ENCODE data around the gene APMAP. TPM values are rescaled to one million over a fixed set of nuclear protein-coding genes. Genes with fewer than 3 reads are reported as not detected.

Gene APMAP
- total and polyA plus RNA-seq, 10 donors, result 26.5 to 104 (median 65.3) TPM

DNA sequence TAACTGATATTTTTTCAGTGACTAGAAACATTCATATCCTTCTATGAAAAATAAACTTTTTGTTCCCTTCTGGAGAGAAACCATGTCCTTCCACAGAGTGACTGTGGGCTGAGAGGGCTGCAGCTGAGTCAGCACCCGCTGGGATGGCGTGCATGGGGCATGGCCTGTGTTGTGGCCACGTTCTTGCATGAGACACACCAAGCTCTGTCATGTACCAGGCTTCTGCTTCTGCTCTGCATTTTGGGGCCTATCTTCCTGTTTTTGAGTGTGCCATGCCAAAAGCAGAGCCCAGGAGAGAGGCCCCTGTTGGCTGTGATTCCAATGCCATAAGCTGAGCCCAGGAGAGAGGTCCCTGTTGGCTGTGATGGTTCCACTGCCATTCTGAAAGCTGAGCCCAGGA, 10.8 kb downstream of the APMAP start:
- Histone ChIP-seq H3K4me1 (peaks cover 0 to 80% (median 37%) of the 10 kb centered on the region in 6 donors), H3K27me3 (replicated peaks in 1 of 7) (no peaks in the 10 kb centered on the region), H3K4me3 (peak overlapping the region in 1 of 8 donors; percentile 33), H3K27ac (peak overlapping the region in 6 of 8 donors; percentile 45 to 97 (median 78)), H3K36me3 (peaks cover 0 to 74% (median 34%) of the 10 kb centered on the region in 6 donors), H3K9me3 (peaks cover 0 to 4% (median 2%) of the 10 kb centered on the region in 8 donors)
- 39 to 63% (median 59%) methylated on average over 3 of the region's 3 CpGs for WGBS, 5 donors
- peak; percentile 88 for DNase-seq
- intact Hi-C loops (cut with DNase I; ENCODE audit: low total_unique reads), result no loop called here
- TF ChIP-seq POLR2AphosphoS5 (IDR thresholded peaks at IDR 0.05) (peak in 2 of 3 donors; percentile 32 to 63), POLR2A (IDR thresholded peaks at IDR 0.05) (no peak)
- TF ChIP-seq, protein P1, sequence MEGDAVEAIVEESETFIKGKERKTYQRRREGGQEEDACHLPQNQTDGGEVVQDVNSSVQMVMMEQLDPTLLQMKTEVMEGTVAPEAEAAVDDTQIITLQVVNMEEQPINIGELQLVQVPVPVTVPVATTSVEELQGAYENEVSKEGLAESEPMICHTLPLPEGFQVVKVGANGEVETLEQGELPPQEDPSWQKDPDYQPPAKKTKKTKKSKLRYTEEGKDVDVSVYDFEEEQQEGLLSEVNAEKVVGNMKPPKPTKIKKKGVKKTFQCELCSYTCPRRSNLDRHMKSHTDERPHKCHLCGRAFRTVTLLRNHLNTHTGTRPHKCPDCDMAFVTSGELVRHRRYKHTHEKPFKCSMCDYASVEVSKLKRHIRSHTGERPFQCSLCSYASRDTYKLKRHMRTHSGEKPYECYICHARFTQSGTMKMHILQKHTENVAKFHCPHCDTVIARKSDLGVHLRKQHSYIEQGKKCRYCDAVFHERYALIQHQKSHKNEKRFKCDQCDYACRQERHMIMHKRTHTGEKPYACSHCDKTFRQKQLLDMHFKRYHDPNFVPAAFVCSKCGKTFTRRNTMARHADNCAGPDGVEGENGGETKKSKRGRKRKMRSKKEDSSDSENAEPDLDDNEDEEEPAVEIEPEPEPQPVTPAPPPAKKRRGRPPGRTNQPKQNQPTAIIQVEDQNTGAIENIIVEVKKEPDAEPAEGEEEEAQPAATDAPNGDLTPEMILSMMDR (IDR thresholded peaks at IDR 0.05 in 8 of 11, conservative IDR thresholded peaks at IDR 0.05 in 3 of 11), result no peak

DNA sequence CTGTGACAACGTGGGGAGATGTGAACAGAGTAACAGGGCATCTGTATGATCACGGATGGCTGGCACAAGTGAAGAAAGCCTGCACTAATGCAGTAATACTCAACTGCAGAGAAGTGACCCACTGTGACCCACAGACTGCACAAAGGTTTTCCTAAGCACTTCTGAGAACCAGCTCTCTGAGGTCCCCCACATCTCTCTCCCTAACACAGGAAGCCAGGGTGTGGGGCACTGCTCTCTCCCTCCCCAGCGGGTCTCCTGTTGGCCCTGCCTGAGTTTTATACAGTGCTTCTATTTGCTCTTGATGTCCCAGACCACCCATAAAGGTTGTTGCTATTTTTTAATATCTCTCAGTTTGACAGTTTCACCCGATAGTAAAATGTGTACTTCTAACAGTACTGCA, 11.3 kb downstream of the APMAP start:
- H3K9me3 ChIP-seq, result peaks cover 0 to 9% (median 7%) of the 10 kb centered on the region in 8 donors
- no peaks in the 10 kb centered on the region for H3K27me3 ChIP-seq (replicated peaks in 1 of 7)
- 57 to 60% (median 58%) methylated on average over 4 of the region's 4 CpGs for WGBS, 5 donors
- H3K4me1 ChIP-seq, result peaks cover 0 to 75% (median 33%) of the 10 kb centered on the region in 6 donors
- peaks cover 0 to 79% (median 39%) of the 10 kb centered on the region in 6 donors for H3K36me3 ChIP-seq
- TF ChIP-seq POLR2A (IDR thresholded peaks at IDR 0.05) (no peak), POLR2AphosphoS5 (IDR thresholded peaks at IDR 0.05) (no peak)
- TF ChIP-seq, protein P1 (IDR thresholded peaks at IDR 0.05 in 8 of 11, conservative IDR thresholded peaks at IDR 0.05 in 3 of 11), result no peak
- H3K27ac ChIP-seq, result peak overlapping the region in 6 of 8 donors; percentile 45 to 97 (median 78)
- H3K4me3 ChIP-seq, result peak overlapping the region in 1 of 8 donors; percentile 33
- peak; percentile 67 for DNase-seq
- intact Hi-C loops (cut with DNase I; ENCODE audit: low total_unique reads), result no loop called here

DNA sequence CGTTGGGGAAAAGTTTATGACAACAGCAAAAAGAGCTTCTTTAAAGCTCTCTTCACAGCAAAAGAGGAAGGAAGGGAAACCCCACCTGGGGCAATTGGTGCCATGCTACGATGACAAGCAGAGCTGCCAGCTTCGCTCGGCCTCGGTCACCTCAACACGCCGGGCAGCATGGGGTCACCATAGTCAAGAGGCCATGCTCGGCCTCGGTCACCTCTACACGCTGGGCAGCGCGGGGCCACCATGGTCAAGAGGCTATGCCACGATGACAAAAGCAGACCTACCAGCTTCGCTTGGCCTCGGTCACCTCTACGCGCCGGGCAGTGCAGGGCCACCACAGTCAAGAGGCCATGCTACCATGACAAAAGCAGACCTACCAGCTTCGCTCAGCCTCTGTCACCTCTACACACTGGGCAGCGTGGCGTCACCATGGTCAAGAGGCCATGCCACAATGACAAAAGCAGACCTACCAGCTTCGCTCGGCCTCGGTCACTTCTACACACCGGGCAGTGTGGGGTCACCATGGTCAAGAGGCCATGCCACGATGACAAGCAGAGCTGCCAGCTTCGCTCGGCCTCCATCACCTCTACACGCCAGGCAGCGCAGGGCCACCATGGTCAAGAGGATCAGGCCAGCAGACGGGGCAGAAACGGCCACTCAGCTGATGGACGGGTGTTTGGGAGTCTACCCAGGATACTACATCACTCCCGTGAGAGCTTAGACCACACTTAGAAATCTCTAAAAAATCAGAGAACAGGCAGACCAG, 12.1 kb downstream of the APMAP start:
- TF ChIP-seq, protein P1 (IDR thresholded peaks at IDR 0.05 in 8 of 11, conservative IDR thresholded peaks at IDR 0.05 in 3 of 11), result no peak
- peak in 1 of 3 donors; percentile 47 for TF ChIP-seq POLR2AphosphoS5 (IDR thresholded peaks at IDR 0.05)
- no peak for TF ChIP-seq POLR2A (IDR thresholded peaks at IDR 0.05)
- H3K36me3 ChIP-seq, result peaks cover 0 to 87% (median 43%) of the 10 kb centered on the region in 6 donors
- H3K27ac ChIP-seq, result peak overlapping the region in 7 of 8 donors; percentile 23 to 97 (median 78)
- 85 to 91% (median 87%) methylated on average over 28 to 34 of the region's 34 CpGs for WGBS, 5 donors
- intact Hi-C loops (cut with DNase I; ENCODE audit: low total_unique reads), result no loop called here
- peaks cover 0 to 67% (median 25%) of the 10 kb centered on the region in 6 donors for H3K4me1 ChIP-seq
- H3K9me3 ChIP-seq, result peaks cover 0 to 18% (median 12%) of the 10 kb centered on the region in 8 donors
- H3K4me3 ChIP-seq, result peak overlapping the region in 1 of 8 donors; percentile 33
- DNase-seq, result peak; percentile 77
- no peaks in the 10 kb centered on the region for H3K27me3 ChIP-seq (replicated peaks in 1 of 7)
